Measurements from ENCODE around the gene SORL1-AS1.

The SORL1-AS1 gene

DNA sequence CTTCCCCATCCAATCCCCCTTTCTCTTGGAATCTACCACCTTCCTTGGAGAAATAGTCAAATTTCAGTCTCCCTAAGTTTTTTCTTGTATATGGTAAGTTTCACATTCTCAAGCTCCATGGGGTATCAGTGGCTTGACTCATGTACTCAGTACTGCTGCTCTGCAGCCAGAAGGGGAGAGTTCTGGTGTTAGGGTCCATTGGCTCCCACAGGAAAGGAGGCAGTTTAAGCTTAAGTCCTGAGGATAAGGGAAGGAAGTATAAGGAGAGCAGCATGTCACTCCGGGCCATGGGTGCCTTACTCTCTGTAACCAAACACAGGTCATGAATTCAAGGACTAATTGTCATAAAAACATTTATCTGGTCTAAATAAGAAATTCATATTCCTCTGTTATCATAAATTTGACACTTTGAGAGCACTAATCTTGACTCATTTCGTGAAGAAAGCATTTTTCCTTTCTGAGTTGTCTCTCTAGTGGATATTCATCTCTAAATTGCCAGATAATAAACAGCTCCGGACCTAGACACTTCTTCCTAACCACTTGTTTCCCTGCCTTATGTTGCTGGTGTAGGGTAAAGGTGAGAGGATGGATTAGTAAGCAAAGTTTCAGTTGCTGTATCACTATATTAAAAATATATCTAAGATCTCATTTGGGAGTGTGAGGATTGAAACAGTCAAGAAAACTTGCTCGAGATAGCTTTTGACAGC is 20.8 kb downstream of the SORL1-AS1 start:
- DNase-seq (ENCODE audit: low read depth): no peak
- H3K4me3 ChIP-seq (ENCODE audit: low read depth, low read length): no peak overlapping the region
- TF ChIP-seq, protein P1, sequence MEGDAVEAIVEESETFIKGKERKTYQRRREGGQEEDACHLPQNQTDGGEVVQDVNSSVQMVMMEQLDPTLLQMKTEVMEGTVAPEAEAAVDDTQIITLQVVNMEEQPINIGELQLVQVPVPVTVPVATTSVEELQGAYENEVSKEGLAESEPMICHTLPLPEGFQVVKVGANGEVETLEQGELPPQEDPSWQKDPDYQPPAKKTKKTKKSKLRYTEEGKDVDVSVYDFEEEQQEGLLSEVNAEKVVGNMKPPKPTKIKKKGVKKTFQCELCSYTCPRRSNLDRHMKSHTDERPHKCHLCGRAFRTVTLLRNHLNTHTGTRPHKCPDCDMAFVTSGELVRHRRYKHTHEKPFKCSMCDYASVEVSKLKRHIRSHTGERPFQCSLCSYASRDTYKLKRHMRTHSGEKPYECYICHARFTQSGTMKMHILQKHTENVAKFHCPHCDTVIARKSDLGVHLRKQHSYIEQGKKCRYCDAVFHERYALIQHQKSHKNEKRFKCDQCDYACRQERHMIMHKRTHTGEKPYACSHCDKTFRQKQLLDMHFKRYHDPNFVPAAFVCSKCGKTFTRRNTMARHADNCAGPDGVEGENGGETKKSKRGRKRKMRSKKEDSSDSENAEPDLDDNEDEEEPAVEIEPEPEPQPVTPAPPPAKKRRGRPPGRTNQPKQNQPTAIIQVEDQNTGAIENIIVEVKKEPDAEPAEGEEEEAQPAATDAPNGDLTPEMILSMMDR (IDR thresholded peaks at IDR 0.05; ENCODE audit: insufficient read depth, low read depth, low read length): no peak

GRCh38 chr11:121429556-121429955 is 23.2 kb downstream of the SORL1-AS1 start:
- no peak overlapping the region for H3K4me3 ChIP-seq (ENCODE audit: low read depth, low read length)
- TF ChIP-seq, protein P1 (IDR thresholded peaks at IDR 0.05; ENCODE audit: insufficient read depth, low read depth, low read length): no peak
- DNase-seq (ENCODE audit: low read depth): no peak

DNA sequence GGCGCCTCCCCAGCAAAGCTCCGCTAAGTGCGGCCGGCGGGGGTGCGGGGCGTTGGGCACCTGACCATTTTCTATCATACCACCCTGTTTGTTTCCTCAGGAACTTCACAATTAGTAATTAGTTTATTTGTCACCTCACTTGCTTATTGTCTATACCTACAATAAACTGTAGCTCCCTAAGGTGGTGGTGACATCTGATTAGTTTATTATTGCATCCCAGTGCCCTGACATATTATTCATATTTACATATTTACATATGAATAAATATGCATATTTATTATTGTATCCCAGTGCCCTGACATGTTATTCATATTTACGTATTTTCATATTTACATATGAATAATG is 25.4 kb downstream of the SORL1-AS1 start:
- no peak overlapping the region for H3K4me3 ChIP-seq (ENCODE audit: low read depth, low read length)
- no peak for DNase-seq (ENCODE audit: low read depth)

DNA sequence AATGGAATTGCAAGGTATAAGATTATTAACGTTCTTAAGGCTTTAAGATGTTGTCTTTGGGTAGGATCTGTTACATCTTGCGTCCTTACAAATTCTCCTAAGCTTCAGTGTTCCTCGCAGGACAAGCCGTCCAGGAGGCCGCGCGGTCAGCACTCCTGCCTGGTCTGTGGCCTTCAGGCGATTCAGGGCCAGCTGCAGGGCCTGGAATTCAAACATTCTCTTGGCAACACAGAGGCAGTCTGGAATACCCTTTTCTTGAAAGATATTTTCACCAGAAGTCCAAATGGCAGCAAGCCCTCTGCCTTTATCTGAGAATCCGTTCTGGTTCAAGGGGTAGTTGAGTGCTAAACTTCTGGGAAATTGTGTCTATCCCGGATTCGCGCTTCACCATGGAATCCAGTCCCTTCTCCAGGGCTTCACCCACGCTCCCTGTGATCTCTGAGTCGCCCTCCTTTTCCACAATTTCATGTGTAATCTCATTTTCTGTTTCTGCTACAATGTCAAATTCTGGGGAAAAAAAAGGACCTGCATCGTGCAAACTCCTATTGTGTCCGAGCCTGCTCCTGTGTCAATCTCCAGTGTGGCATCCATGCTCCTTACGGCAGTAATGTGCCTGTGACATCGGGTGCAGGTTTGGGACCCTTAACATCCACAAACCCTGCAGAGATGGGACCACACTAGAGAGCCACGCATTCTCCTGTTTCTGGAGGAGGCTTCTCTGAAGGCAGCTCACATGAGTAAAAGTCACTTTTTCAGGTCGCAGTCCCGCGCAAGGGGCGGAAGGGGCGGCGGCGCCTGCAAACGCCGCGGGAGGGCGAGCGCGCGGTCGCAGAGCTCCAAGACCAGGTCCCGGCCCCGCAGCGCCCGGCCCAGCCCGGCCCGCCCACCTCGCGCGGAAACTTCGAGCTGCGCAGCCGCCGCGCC is 26.0 kb downstream of the SORL1-AS1 start:
- H3K4me3 ChIP-seq (ENCODE audit: low read depth, low read length): no peak overlapping the region
- TF ChIP-seq, protein P1 (IDR thresholded peaks at IDR 0.05; ENCODE audit: insufficient read depth, low read depth, low read length): no peak
- DNase-seq (ENCODE audit: low read depth): no peak

More for the DNA sequence above, 25.4 kb downstream of the SORL1-AS1 start:
- TF ChIP-seq, protein P1 (IDR thresholded peaks at IDR 0.05; ENCODE audit: insufficient read depth, low read depth, low read length): no peak

- TF ChIP-seq, protein P1 (IDR thresholded peaks at IDR 0.05; ENCODE audit: insufficient read depth, low read depth, low read length): no peak
- DNase-seq (ENCODE audit: low read depth): no peak
- H3K4me3 ChIP-seq (ENCODE audit: low read depth, low read length): no peak overlapping the region
Observed at GRCh38 chr11:121425828-121426227, 26.9 kb downstream of the SORL1-AS1 start.

GRCh38 chr11:121422675-121423074 is 30.1 kb downstream of the SORL1-AS1 start:
- TF ChIP-seq, protein P1 (IDR thresholded peaks at IDR 0.05; ENCODE audit: insufficient read depth, low read depth, low read length): no peak
- DNase-seq (ENCODE audit: low read depth): no peak
- H3K4me3 ChIP-seq (ENCODE audit: low read depth, low read length): no peak overlapping the region
